ENCODE data around the gene OSBPL9.
"Not testable (repeated sequence)": the region's sequence is repeated elsewhere in the genome, so short reads cannot be mapped to it uniquely, and the experiment has no call there.

GRCh38 chr1:51701782-51702181, 84.9 kb downstream of the OSBPL9 start:
- TF ChIP-seq CTCF, EZH2phosphoT487 (IDR thresholded peaks at IDR 0.05): not testable (repeated sequence)
